CD4-positive, alpha-beta T cell treated with Interferon gamma for 1 hour (primary cell): ENCODE data around the gene PPP4R3C.
"Not testable (repeated sequence)": the region's sequence is repeated elsewhere in the genome, so short reads cannot be mapped to it uniquely, and the experiment has no call there.

Experiments used
- DNase-seq: peaks from one replicate; pipeline ENCODE4 v3.0.0-alpha.2; 2020

Gene PPP4R3C

DNA sequence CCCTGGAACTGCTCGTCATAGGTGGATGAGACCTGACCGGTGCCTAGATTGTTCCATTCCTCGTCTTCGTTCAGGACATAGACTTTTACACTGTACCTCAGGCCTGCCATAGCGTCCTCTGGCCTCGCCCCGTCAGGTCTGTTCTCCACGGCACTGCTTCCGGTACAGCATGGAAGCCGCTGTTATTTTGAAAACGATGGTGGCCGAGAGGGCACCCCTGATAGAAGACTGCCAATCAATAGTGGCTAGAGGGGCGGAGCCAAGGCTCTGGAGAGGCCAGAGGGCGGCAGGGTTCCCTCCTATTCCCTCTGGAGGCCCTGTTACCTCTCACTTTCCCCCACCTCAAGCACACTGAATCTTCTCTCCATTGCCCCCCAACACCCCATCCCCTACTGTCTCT is at the start of gene PPP4R3C:
Gene PPP4R3C, minus strand, starts transcription at position 155 of the 400 bp plus-strand sequence. Its CDS starts 45 bp downstream, at position 110.
- no peak for DNase-seq

DNA sequence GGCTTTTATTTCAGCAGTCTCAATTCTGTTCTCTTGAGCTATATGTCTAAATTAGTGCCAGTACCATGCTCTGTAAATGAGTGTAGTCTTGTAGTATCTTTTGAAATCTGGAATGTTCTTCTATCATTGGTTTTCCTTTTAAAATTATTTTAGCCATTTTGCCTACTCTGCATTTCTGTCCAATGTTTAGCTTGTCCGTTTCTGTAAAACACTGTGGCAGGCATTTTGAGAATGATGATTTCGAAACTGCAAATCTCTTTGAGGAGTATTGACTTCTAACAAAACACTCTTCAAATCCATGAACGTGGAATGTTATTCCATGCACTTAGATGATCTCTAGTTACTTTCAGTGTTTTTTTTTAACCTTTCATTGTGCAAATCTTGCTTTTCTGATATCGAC is 28.3 kb upstream of the PPP4R3C start:
- no peak for DNase-seq

- DNase-seq, result no peak
Observed at GRCh38 chrX:27466051-27466450, 2.9 kb upstream of the PPP4R3C start.

DNA sequence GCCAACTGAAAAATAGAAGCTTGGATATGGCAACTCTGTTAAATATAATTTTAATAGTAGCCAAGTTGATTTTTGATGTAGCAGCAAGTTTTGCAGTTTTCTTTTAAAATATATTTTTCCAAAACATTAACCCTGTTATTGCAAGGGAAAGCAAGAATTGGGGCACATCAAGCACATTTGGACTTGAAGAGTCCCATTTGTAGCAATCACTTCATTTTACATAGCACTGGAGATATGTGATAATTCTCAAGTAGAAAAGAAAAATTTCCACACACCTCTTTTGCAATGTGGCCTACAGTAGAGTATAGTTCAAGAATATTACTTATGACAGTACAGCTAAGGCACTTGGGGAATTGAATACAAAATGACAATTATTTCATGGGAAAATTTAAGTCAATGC is 1.9 kb upstream of the PPP4R3C start:
- no peak for DNase-seq

DNA sequence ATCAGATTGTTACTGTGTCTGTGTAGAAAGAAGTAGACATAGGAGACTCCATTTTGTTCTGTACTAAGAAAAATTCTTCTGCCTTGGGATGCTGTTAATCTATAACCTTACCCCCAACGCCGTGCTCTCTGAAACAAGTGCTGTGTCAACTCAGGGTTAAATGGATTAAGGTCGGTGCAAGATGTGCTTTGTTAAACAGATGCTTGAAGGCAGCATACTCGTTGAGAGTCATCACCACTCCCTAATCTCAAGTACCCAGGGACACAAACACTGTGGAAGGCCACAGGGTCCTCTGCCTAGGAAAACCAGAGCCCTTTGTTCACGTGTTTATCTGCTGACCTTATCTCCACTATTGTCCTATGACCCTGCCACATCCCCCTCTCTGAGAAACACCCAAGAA is 4.0 kb downstream of the PPP4R3C start:
- DNase-seq, result not testable (repeated sequence)

- not testable (repeated sequence) for DNase-seq
Observed at GRCh38 chrX:27458544-27458943, 4.6 kb downstream of the PPP4R3C start.

- DNase-seq, result no peak
Observed at GRCh38 chrX:27451324-27451723, 11.8 kb downstream of the PPP4R3C start.

DNA sequence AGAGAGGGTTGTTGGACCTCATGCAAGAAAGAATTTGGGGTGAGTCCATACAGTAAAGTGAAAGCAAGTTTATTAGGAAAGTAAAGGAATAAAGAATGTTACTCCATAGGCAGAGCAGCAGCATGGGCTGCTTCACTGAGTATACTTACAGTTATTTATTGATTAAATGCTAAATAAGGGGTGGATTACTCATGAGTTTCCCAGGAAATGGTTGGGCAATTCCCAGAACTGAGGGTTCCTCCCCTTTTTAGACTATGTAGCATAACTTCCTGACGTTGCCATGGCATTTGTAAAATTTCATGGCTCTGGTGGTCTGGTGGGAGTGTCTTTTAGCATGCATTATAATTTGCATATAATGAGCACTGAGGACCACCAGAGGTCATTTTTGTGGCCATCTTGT is 16.7 kb downstream of the PPP4R3C start:
- DNase-seq, result no peak

DNA sequence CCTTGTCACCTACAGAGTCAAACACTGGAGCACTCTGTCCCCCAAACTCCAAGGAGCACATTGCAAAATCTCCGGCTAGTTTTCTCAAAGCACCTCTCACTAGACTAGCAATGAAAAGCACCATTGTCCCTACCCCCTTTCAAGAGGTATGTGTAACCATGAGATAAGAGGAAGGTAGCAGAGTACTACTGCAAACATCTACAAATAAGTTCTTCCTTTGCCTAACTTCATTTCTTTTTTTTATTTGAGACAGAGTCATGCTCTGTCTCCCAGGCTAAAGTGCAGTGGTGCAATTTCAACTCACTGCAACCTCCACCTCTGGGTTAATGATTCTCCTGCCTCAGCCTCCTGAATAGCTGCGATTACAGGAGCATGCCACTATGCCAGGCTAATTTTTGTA is 17.7 kb downstream of the PPP4R3C start:
- no peak for DNase-seq

- no peak for DNase-seq
Observed at GRCh38 chrX:27444093-27444908, 18.8 kb downstream of the PPP4R3C start.

DNA sequence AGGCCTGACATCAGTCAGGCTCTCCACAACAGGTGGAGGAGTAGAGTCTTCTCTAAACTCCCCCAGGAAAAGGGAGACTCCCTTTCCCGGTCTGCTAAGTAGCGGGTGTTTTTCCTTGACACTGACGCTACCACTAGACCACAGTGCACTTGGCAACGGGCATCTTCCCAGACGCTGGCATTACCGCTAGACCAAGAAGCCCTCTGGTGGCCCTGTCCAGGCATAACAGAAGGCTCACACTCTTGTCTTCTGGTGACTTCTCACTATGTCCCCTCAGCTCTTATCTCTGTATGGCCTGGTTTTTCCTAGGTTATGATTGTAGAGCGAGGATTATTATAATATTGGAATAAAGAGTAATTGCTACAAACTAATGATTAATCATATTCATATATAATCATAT is 20.7 kb downstream of the PPP4R3C start:
- DNase-seq, result not testable (repeated sequence)

DNA sequence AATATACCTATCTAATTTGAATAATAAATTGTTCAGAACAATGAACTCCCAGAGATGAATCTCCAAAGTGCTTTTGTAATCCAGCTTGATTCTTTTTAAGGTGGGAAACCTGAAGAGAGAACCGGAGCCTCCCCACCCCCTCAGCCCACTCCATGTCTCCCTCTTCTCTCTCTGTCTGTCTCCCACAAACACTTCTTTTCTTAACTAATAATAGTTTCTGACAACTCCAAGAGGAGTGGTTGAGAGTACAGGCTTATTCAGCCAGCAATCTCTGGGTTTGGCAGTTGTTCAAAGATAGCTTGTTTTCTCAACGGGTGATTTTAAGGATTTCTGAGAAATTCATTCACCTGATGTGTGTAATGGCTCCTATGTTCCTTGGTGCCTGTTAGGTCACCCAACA is 23.4 kb downstream of the PPP4R3C start:
- no peak for DNase-seq

- DNase-seq, result no peak
Observed at GRCh38 chrX:27438937-27439336, 24.2 kb downstream of the PPP4R3C start.

GRCh38 chrX:27435031-27435430 is 28.1 kb downstream of the PPP4R3C start:
- DNase-seq, result no peak
